WTC11 (cell line): ENCODE results near the gene LINC00305. TPM values are rescaled to one million over a fixed set of nuclear protein-coding genes. Genes with fewer than 3 reads are reported as not detected.

ENCODE experiments used
- ATAC-seq: fragments of 200-7000 bp; cut with Tn5 transposase; 2 replicates; pipeline ENCODE4 v1.10.0; 2021; ENCODE audit warnings: mild to moderate bottlenecking, moderate library complexity
- CTCF ChIA-PET: fragments of 300-600 bp; sonication (Branson Sonifier 250); formaldehyde crosslinking; loops from one replicate; lab custom pipeline; 2021; ENCODE audit warnings: antibody characterized with exemption; lab: Charles Lee
- POLR2A ChIA-PET: fragments of 350-600 bp; sonication (Branson Sonifier 250); formaldehyde crosslinking; loops from one replicate; lab custom pipeline; 2021; ENCODE audit warnings: antibody characterized with exemption; lab: Charles Lee
- DNase-seq: peaks from one replicate; pipeline ENCODE4 v3.0.0; 2021; ENCODE audit warnings: low spot score
- H3K27ac Mint-ChIP-seq: 2 replicates; pipeline ENCODE4 v1.8.0; 2021; ENCODE audit warnings: mixed read lengths
- H3K27me3 Mint-ChIP-seq: 2 replicates; pipeline ENCODE4 v1.8.0; 2021; ENCODE audit warnings: low read depth, mild to moderate bottlenecking, moderate library complexity, mixed read lengths
- H3K36me3 Mint-ChIP-seq: 2 replicates; pipeline ENCODE4 v1.8.0; 2021; ENCODE audit warnings: mixed read lengths
- H3K4me1 Mint-ChIP-seq: 2 replicates; pipeline ENCODE4 v1.8.0; 2022; ENCODE audit warnings: mixed read lengths
- H3K4me3 Mint-ChIP-seq: 2 replicates; pipeline ENCODE4 v1.8.0; 2021; ENCODE audit warnings: mild to moderate bottlenecking, moderate library complexity, mixed read lengths
- H3K9me3 Mint-ChIP-seq: 2 replicates; pipeline ENCODE4 v1.8.0; 2021; ENCODE audit warnings: mixed read lengths
- ATF1 ChIP-seq: sonication (generic); formaldehyde crosslinking; IDR thresholded peaks from 2 replicates; pipeline ENCODE4 v1.8.1; 2023; ENCODE audit warnings: mild to moderate bottlenecking, moderate library complexity, missing genetic modification reagents
- CBFB ChIP-seq: sonication (generic); formaldehyde crosslinking; IDR thresholded peaks from 2 replicates; pipeline ENCODE4 v1.8.1; 2022; ENCODE audit warnings: mild to moderate bottlenecking, low read depth, missing genetic modification reagents
- ETV6 ChIP-seq: sonication (generic); formaldehyde crosslinking; IDR thresholded peaks from 2 replicates; pipeline ENCODE4 v1.8.1; 2022; ENCODE audit warnings: mild to moderate bottlenecking, missing genetic modification reagents
- HMGXB4 ChIP-seq: sonication (generic); formaldehyde crosslinking; IDR thresholded peaks from 2 replicates; pipeline ENCODE4 v1.8.1; 2023; ENCODE audit warnings: mild to moderate bottlenecking, moderate library complexity, missing genetic modification reagents
- OVOL2 ChIP-seq: fragments of 250-450 bp; sonication (Bioruptor Pico); IDR thresholded peaks from 2 replicates; pipeline ENCODE4 v1.9.0; 2021; ENCODE audit warnings: mild to moderate bottlenecking, borderline replicate concordance
- PRDM15 ChIP-seq: sonication (generic); formaldehyde crosslinking; IDR thresholded peaks from 2 replicates; pipeline ENCODE4 v1.8.0; 2022; ENCODE audit warnings: missing genetic modification reagents
- ZNF281 ChIP-seq: sonication (generic); formaldehyde crosslinking; IDR thresholded peaks from 2 replicates; pipeline ENCODE4 v1.8.0; 2023; ENCODE audit warnings: mild to moderate bottlenecking, missing genetic modification reagents
- ZNF317 ChIP-seq: sonication (generic); formaldehyde crosslinking; IDR thresholded peaks from 2 replicates; pipeline ENCODE4 v1.8.1; 2023; ENCODE audit warnings: low read depth, mild to moderate bottlenecking, moderate library complexity, missing genetic modification reagents, borderline replicate concordance
- ZNF416 ChIP-seq: fragments of 250-450 bp; sonication (Bioruptor Pico); IDR thresholded peaks from 2 replicates; pipeline ENCODE4 v1.9.0; 2021; ENCODE audit warnings: mild to moderate bottlenecking, inconsistent platforms
- total RNA-seq: library from RNA; stranded (reverse); gene quantifications from 3 replicates; pipeline ENCODE4 v1.2.3, GENCODE V29; 2021
- TF ChIP-seq, protein P1 (sequence below): fragments of 250-450 bp; sonication (Bioruptor Pico); IDR thresholded peaks from 2 replicates; pipeline ENCODE4 v2.1.2; 2022; ENCODE audit warnings: mild to moderate bottlenecking, moderate library complexity
- TF ChIP-seq, protein P2 (sequence below): fragments of 250-450 bp; sonication (Bioruptor Pico); IDR thresholded peaks from 2 replicates; pipeline ENCODE4 v1.9.0; 2021; ENCODE audit warnings: moderate library complexity, mild to moderate bottlenecking, inconsistent platforms, borderline replicate concordance

Gene LINC00305
- total RNA-seq, 1 experiment from 2014 or later: not detected

GRCh38 chr18:64099244-64099643 is 49.6 kb downstream of the LINC00305 start:
- no peaks in the 10 kb centered on the region for H3K9me3 Mint-ChIP-seq
- no peaks in the 10 kb centered on the region for H3K27me3 Mint-ChIP-seq
- no peak for ATAC-seq
- H3K4me3 Mint-ChIP-seq: no peak overlapping the region
- H3K4me1 Mint-ChIP-seq: peaks cover 12% of the 10 kb centered on the region
- POLR2A ChIA-PET: no interaction called here
- no peak for TF ChIP-seq ZNF281 (CRISPR knock-in tag)
- TF ChIP-seq ZNF416: no peak
- TF ChIP-seq, protein P1, sequence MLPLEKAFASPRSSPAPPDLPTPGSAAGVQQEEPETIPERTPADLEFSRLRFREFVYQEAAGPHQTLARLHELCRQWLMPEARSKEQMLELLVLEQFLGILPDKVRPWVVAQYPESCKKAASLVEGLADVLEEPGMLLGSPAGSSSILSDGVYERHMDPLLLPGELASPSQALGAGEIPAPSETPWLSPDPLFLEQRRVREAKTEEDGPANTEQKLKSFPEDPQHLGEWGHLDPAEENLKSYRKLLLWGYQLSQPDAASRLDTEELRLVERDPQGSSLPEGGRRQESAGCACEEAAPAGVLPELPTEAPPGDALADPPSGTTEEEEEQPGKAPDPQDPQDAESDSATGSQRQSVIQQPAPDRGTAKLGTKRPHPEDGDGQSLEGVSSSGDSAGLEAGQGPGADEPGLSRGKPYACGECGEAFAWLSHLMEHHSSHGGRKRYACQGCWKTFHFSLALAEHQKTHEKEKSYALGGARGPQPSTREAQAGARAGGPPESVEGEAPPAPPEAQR (CRISPR knock-in tag): no peak
- TF ChIP-seq OVOL2 (CRISPR knock-in tag): no peak
- TF ChIP-seq, all 79 proteins: peak for 0
- DNase-seq: no peak
- Mint-ChIP-seq H3K27ac (no peak overlapping the region), H3K36me3 (no peaks in the 10 kb centered on the region)
- CTCF ChIA-PET: no interaction called here

- Mint-ChIP-seq H3K27me3 (no peaks in the 10 kb centered on the region), H3K27ac (no peak overlapping the region), H3K4me3 (no peak overlapping the region), H3K4me1 (peaks cover 19% of the 10 kb centered on the region), H3K36me3 (no peaks in the 10 kb centered on the region), H3K9me3 (no peaks in the 10 kb centered on the region)
- TF ChIP-seq, protein P1 (CRISPR knock-in tag): no peak
- TF ChIP-seq, protein P2, sequence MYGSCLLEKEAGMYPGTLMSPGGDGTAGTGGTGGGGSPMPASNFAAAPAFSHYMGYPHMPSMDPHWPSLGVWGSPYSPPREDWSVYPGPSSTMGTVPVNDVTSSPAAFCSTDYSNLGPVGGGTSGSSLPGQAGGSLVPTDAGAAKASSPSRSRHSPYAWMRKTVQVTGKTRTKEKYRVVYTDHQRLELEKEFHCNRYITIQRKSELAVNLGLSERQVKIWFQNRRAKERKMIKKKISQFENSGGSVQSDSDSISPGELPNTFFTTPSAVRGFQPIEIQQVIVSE (CRISPR knock-in tag): no peak
- TF ChIP-seq CBFB (CRISPR knock-in tag) (no peak), HMGXB4 (CRISPR knock-in tag) (no peak), ZNF317 (CRISPR knock-in tag) (no peak), ETV6 (CRISPR knock-in tag) (no peak), ATF1 (CRISPR knock-in tag) (no peak), PRDM15 (CRISPR knock-in tag) (no peak)
- ChIA-PET CTCF (interaction anchor here (0.9 to 1.4 kb wide), 4 partner anchors 11 to 312 kb away, joined by 3 to 5 read pairs (median 3); no protein-coding TSS in a partner anchor), POLR2A (interaction anchor here (0.6 kb wide), 1 partner anchor 43 kb away, joined by 7 read pairs; no protein-coding TSS in a partner anchor)
- no peak for ATAC-seq
- DNase-seq: no peak
These were observed 51.4 kb downstream of the LINC00305 start for GRCh38 chr18:64097497-64097896.
